Left colon (tissue), 2 donors: ENCODE data around the gene PRIM1. TPM values are rescaled to one million over a fixed set of nuclear protein-coding genes. Genes with fewer than 3 reads are reported as not detected.

ENCODE experiments used
- ATAC-seq: fragments of 200-7000 bp; cut with Tn5 transposase; one replicate; pipeline ENCODE4 v1.9.1; 2020; ENCODE audit warnings: mild to moderate bottlenecking, moderate library complexity
- DNase-seq, 2 donors: peaks; one replicate each; pipeline ENCODE4 v3.0.0-alpha.2; 2020
- intact Hi-C, 2 donors: fragments of 100-400 bp; cut with DNase I in 1 of 2; cut with micrococcal nuclease in 1 of 2; formaldehyde crosslinking; loops; one replicate each; pipeline versions ENCODE4 v1.11.2 to v1.14.0; 2022; cut with DNase I, micrococcal nuclease
- total RNA-seq, 2 donors: library from RNA; stranded (reverse); fragmentation: NEBNext Ultra II Directional; extraction: Animal tissue kit (Norgen Biotek cat#: 25700); gene quantifications; one replicate each; pipeline ENCODE4 v1.2.1, GENCODE V29; 2021
- donor health status: DM: no; HTN: no; CAD: no.
- donor health status: DM: yes; HTN: yes; CAD: no.

Gene PRIM1
- total RNA-seq, 2 donors from 2014 or later, result 3.9 to 5.3 TPM

DNA sequence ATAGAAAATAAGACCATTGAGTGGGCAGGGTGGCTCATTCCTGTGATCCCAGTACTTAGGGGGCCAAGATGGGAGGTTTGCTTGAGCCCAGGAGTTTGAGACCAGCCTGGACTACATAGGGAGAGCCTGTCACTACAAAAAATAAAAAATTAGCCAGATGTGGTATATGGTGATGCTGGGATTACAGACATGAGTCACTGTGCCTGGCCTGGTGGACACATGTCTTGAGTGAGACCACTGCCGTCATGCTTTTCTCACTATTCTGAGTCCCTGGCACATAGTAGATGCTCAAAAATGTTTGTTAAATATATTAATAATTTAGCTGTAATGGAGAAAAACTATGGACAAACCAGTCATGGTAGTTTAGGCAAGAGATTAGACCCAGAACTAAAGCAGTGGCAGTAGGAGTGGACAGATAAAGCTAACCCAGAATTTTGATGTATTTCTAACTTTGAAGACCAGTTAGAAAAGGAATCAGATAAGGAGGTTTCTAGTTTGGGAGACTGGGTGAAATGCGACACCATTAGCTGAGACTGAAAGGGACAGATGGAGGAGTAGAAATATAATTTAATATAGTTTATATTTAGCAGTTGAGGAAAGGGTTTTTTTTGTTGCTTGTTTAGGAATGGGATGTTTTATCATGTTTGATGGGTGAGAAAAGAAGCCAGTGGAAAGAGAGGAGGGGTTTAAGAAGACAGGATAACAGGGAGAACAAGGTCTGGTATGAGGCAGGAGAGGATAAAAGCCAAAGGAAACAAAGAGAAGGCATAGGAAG lies 56.6 kb downstream of the PRIM1 start:
- DNase-seq (no peak), ATAC-seq (no peak)
- intact Hi-C loops, result no loop called here

DNA sequence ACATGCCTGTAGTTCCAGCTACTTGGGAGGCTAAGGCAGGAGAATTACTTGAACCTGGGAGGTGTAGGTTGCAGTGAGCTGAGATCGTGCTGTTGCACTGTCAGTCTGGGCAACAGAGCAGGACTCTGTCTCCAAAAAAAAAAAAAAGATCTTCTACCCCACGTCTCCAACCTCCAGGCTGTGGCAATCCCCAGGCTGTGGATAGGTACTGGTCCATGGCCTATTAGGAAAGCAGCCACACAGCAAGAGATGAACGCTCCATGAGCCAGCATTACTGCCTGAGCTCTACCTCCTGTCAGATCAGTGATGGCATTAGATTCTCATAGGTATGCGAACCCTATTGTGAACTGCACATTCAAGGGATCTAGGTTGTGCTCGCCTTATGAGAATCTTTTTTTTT lies 58.0 kb downstream of the PRIM1 start:
- intact Hi-C loops, result no loop called here
- ATAC-seq, result no peak
- DNase-seq, result no peak

DNA sequence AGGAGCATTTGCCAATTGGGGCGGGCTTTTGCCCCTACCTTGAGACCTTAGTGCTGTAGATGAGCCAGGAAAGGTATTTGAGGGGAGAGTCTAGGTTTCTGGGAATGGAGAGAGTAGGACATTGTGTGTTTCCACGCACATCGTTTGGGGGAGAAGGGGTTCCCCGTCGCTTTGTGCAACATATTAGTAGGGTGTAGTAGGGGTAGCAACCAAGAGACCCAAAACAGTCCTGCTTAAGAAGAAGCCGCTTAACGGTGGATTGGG lies 63.3 kb downstream of the PRIM1 start:
- ATAC-seq (no peak), DNase-seq (no peak)
- intact Hi-C loops, result loop anchor here in 1 of 2 donors (10.0 kb wide), 1 partner anchor 54 kb away; the partner anchor contains the start of gene BAZ2A

DNA sequence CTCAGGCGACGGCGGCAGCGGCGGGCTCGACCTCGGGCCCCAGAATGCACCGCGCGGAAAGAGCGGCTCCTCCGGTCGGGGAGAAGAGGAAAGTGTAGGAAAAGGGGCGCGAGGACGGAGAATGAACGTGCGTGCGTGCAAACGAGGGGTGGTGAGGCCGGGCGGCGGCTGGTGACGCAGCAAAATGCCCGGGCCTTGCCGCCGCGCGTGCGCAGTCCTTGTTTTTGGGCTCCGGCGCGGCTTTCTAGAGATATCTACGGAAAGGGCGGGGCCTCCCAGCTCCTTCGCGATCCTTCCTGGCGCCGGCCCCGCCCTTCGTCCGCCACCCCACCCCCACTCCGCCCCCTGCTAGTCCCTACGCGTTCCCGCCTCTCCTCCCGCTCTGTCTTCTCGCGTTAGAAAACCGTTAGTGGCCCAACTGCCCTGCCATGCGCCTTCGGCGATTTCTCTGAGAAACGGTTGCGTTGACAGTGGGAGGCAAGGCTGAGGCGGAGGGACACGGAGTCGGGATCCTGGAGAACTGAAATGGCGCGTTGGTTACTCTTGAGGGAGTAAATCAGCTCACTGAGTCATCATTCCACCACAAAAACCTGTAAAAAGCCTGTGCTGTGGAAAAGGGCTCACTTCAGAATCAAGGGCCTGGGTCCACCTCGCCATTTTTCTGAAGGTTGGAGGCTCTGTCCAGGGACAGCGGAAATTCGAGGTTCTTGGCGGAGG lies 63.8 kb downstream of the PRIM1 start, which contains the start of gene PTGES3:
Gene PTGES3, minus strand, starts transcription at position 156 of the 717 bp plus-strand sequence. CDS start 285 bp downstream, outside the sequence.
- ATAC-seq (peak; percentile 81), DNase-seq (peak; percentile 97 to 99)
- intact Hi-C loops, result loop anchor here in 1 of 2 donors (10.0 kb wide), 1 partner anchor 53 kb away; the partner anchor contains the start of gene BAZ2A

DNA sequence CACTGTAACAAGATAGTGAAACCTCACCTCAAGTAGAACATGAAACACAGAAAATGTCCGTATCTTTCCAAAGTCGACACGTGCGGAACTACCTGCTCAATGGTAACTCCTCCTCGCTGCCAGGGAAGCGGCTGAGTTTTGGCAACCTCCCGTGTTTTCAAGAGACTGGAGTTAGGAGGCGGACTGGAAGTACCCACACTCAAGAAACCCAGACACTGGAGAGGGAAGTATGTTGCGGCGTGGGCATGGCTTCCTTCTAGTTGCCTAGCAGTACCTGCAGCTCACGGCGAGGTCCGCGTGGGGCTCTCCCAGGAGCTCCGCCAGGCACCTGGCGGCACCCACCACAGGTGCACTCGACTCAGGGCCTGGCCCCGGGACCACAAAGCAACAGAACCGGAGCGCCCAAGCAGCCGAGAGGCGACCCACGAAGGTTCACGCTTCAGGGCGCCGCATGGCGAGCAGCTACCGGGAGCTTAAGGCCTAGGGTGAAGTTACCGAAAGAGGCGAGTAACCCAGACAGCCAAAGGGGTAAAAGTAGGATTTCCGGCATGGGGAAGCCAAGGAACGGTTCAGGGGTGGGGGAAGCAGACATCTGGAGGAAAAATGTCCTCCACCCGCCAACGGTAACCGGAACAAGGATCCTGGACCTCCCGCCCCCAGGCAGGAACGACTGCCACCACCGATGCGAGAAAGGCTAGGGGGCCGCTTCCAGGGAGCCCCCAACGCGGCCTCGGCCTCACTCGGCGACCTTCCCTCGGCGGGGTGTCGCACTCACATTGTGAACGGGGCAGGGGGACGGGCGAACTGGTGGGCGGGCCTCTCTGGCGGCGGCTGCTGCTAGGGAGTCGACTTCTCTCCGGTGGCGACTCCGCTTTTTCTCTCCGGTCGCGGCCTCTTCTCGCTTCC lies 64.6 kb downstream of the PRIM1 start:
- DNase-seq (peak; percentile 56 to 76), ATAC-seq (peak; percentile 35)
- intact Hi-C loops, result loop anchor here in 1 of 2 donors (10.0 kb wide), 1 partner anchor 53 kb away; the partner anchor contains the start of gene BAZ2A

DNA sequence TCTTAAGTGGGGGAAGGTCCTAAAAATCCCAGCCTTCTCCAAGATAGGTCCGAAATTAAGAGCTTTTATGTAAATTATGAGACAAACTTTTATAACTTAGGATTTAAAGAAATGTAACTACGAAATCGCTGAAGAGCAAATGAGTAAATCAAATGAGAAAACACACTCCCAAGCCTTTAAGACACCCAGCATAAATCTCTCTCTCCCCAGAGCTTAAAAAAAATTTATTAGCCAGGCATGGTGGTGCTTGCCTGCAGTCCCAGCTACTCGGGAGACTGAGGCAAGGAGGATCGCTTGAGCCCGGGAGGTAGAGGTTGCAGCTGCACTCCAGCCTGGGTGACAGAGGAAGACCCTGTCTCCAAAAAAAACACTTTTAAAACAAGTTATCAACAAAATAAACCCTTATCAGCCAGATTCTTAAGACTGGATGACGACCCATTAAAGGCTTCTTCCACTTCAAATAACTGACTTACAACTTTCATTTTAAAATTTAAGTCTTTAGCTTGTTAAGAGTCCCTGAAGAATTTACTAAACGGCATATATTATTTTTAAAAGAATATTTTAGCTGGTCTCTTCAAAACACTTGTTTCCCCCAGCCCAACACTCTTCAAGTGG lies 67.3 kb downstream of the PRIM1 start:
- intact Hi-C loops, result loop anchor here in 1 of 2 donors (10.0 kb wide), 1 partner anchor 50 kb away; the partner anchor contains the start of gene BAZ2A
- DNase-seq, result no peak

DNA sequence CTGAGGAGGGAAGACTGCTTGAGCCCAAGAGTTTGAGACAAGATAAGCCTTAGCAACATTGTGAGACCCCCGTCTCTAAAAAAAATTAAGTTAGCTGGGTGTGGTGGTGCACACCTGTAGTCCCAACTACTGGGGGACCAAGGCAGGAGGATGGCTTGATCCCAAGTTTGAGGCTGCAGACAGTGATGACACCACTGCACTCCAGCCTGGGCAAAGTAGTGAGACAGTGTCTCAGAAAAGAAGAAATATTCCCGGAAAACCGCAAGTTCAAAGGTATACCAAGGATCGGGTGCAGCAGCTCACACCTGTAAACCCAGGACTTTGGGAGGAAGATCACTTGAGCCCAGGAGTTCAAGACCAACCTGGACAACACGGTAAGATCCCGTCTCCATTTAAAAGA lies 69.8 kb downstream of the PRIM1 start:
- DNase-seq (no peak), ATAC-seq (no peak)

More for the DNA sequence above, 67.3 kb downstream of the PRIM1 start:
- no peak for ATAC-seq

More for the DNA sequence above, 69.8 kb downstream of the PRIM1 start:
- intact Hi-C loops, result loop anchor here in 1 of 2 donors (10.0 kb wide), 1 partner anchor 48 kb away; the partner anchor contains the start of gene BAZ2A

Other genes with a start within 250 kb of the PRIM1 start
- gene RBMS2, start 230.5 kb downstream of the PRIM1 start, total RNA-seq, result 10 to 100 TPM; 33.9 to 40.2 TPM
- 100 to 1,000 TPM; 105 to 107 TPM for gene BAZ2A, start 122.0 kb downstream of the PRIM1 start, total RNA-seq
- gene ATP5F1B, start 106.3 kb downstream of the PRIM1 start, total RNA-seq, result 1,000 to 10,000 TPM; 1,197 to 1,516 TPM
- 100 to 1,000 TPM; 149 to 160 TPM for gene PTGES3, start 64.0 kb downstream of the PRIM1 start, total RNA-seq
- 100 to 1,000 TPM; 617 to 625 TPM for gene NACA, start 27.0 kb downstream of the PRIM1 start, total RNA-seq
- gene HSD17B6, start 11.0 kb upstream of the PRIM1 start, total RNA-seq, result 1 to 10 TPM; 1.2 to 9.6 TPM
- not detected for gene SDR9C7, start 182.1 kb upstream of the PRIM1 start, total RNA-seq
- gene RDH16, start 205.3 kb upstream of the PRIM1 start, total RNA-seq, result under 1 TPM; 0.18 to 0.28 TPM